Glomerular visceral epithelial cell (primary cell): ENCODE results near the gene PNPLA3.

ENCODE experiments used
- DNase-seq: peaks from one replicate; pipeline ENCODE4 v3.0.0-alpha.2; 2016; ENCODE audit errors: extremely low spot score

PNPLA3 gene

DNA sequence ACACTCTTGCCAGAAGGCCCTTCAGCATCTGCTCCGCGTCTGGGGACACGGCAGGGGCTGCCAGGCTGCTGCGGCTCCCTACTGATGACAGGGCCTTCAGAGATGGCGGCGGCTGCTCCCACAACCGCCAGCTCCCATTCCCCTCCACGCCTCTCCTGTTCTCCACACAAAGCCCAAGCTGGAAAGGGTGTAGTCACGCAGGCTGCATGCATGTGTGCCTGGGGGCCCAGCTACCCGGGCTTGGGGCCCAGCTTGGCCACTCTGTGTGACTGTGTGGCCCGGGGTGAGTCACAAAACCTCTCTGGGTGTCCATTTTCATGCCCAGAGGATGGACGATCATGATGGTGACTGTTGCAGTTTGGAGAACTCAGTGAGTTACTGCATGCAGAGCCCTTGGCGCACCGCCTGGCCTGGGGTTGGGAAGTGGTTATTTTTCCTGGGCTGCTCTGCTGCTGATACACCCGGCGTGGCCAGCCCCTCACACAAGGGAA lies 68.8 kb downstream of the PNPLA3 start:
- DNase-seq = no peak

DNA sequence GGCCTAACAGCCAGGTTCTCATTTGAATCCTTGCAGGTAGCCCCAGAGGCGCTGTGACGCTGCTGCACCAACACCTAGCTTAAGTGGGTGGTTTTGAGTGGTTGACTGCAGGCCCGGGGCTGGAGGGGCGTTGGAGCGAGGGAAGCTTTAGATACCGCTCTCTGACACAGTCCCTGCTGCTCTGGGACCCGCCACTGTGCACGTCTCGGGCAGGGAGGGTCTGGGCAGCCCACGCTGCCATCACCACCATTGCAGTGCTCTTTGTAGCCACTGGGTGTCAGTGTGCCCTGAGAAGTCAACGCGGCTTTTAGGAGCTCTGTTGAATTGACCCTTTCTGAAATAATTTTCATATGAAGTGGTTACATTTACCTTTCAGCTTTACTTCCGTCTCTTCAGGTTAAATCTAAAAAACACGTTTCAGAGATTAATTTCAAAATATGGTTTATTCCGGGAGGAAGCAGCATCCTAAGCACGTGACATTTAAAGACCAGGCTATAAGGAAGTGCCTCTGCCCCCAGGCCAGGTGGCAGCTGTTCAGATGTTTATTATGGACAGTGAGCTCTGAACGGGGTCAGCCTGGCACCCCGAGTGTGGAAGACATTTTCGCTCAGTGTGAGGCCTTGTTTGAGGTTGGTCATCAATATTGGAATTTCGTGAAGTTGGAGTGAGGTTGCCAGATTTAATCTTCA lies 69.6 kb downstream of the PNPLA3 start:
- peak; percentile 50 for DNase-seq

DNA sequence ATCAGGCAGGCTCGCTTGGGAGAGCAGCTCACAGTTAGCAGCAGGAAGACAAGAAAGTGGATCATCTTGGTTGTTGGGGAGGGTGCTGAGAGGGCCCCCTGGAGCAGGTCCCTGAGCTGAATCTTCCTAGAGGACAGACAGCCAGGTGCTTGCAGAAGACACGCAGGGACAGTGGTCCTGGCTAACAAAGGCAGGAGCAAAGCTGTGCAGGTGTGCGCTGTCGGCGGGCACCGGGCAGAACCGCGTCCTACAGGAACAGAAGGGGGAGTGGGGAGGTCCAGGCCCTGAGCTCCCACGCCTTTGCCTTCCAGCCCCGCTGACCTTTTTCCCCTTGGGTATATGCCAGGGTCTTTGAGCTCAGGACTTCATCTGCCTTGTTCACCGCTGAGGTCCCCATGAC lies 70.4 kb downstream of the PNPLA3 start:
- no peak for DNase-seq

DNA sequence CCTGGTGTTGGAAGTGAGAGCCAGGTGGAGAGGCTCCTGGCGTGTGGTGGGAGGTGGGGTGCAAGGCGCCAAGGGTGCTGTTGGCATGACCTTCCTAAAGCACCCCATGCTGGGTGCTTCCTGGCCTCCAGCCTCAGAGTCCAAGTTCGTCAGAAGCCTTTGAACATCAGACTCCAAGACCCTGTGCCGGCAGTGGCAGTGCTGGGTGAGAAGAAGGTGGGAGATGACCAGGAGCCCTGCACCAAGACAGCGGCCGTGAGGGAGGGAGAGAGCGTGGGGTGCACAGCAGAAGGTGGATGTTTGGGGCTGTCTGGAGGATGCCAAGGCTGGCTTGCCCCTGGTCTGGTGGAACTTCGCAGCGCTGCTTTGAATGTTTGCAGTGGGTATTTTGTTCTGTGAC lies 70.8 kb downstream of the PNPLA3 start:
- no peak for DNase-seq

DNA sequence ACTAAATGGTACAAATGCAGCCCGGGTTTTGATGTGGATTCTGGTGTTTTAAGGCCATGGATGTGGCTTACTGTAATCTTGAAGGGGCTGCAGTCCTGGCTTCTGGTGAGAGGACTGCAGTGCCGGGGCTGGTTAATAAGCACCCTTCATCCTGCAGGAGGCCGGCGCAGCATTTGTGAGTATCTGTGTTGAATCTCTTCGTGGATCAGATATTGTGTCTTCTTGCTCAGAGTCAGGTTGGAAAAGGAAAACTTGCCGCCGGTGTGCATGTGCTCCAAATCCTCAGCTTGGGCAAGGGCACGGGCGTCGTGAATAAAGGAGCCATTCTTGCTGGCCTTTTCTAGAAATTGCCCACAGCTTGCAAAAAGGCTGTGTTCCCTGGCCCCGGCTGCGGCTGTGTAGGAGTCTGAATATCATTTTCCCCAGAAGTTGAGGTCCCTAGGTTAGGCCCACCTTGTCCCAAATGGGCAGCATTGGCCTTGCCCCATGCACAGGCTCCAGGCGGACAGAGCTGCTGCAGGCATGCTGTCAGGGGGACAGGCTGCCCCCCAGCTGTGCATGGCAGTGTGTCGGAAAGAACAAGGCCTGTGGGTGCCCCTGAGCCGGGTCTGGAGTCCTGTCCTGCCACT lies 71.6 kb downstream of the PNPLA3 start:
- DNase-seq = no peak

DNA sequence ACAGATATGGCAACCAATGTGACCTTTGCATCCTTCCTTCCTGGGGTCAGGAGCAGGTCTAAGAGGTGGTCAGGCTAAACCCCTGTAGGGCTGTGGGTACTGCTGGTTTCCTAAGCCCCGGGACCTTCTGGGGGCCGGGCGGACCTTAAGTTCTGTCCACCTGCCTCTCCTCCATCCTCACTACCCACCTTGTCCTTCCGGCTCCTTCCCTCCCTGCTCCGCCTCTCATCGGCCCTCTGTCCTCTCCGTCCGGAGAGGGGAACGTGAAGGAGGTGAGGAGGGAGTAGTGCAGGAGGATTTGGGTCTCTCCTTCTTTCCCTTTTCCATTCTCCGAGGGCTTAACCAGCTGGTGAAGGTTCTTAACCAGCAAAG lies 72.2 kb downstream of the PNPLA3 start:
- no peak for DNase-seq

DNA sequence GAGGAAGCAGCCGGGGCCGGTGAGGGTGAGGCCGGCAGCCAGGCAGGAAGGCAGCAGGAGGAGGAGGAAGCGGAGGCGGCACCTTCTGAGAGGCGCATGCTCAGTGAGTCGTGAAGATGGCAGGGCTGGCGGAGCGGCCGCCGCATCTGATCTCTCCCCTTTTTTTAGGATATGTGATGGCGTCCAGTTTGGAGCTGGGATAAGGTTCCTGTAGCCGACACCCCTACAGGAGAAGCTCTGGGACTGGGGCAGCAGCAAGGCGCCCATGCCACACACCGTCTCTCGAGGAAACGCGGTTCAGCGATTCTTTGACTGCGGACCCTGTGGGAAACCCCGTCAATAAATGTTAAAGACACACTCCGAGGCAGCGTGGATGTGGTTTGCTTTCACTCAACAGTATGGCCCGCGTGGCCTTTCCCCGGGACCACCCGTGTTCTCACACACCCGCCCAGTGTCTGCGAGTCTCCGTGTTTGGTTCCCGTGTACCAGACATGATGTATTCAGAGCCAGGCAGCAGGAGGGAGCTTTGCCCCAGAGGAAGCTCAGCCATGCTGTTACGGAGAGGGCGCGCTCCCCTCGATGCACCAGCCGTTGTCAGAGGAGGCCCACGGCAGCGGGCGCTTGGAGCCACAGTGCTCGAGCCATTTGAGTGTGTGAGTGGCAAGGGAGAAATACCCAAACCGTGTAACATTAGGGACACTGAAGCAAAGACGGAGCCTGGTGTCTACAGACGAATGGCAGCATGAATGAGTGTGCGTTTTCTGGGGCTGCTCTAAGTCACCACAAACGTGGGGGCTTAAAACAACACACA lies 72.8 kb downstream of the PNPLA3 start:
- no peak for DNase-seq

DNA sequence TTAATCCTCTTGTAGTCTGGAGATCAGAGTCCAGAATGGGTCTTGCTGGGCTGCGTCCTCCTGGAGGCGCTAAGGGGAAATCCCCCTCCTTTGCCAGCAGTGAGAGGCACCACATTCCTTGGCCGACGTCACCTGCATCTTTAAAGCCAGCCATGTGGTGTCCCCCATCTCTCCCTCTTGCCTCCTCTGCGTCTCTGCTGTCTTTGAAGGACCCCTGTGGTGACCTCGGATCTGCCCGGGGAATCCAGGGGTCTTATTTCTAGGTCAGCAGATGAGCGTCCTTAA lies 73.3 kb downstream of the PNPLA3 start:
- no peak for DNase-seq
